Mucosa of descending colon (tissue), 3 donors: ENCODE measurements around the gene SLC25A4. TPM values are rescaled to one million over a fixed set of nuclear protein-coding genes. Genes with fewer than 3 reads are reported as not detected.

ENCODE experiments used
- ATAC-seq: fragments of 200-7000 bp; cut with Tn5 transposase; one replicate; pipeline ENCODE4 v1.9.1; 2020; ENCODE audit warnings: mild to moderate bottlenecking, moderate library complexity
- DNase-seq, 3 donors: peaks; one replicate each; pipeline ENCODE4 v3.0.0-alpha.2; 2020
- H3K36me3 ChIP-seq: fragments of 200-600 bp; one replicate; pipeline ENCODE4 v1.8.0; 2021; ENCODE audit warnings: low read depth, mild to moderate bottlenecking
- H3K4me1 ChIP-seq: fragments of 200-600 bp; one replicate; pipeline ENCODE4 v1.8.0; 2021; ENCODE audit warnings: low read depth, mild to moderate bottlenecking
- H3K4me3 ChIP-seq: fragments of 200-600 bp; one replicate; pipeline ENCODE4 v1.8.0; 2021; ENCODE audit warnings: mild to moderate bottlenecking
- H3K9me3 ChIP-seq: fragments of 200-600 bp; one replicate; pipeline ENCODE4 v1.8.0; 2021; ENCODE audit warnings: mild to moderate bottlenecking
- CTCF ChIP-seq: fragments of 200-600 bp; IDR thresholded peaks from one replicate; pipeline ENCODE4 v1.8.0; 2022; ENCODE audit warnings: antibody characterized with exemption, mild to moderate bottlenecking
- intact Hi-C, 2 donors: fragments of 100-400 bp; cut with DNase I in 1 of 2; cut with micrococcal nuclease in 1 of 2; formaldehyde crosslinking; loops; one replicate each; pipeline versions ENCODE4 v1.11.0 to v1.11.1; 2022; cut with DNase I, micrococcal nuclease
- total RNA-seq, 3 donors: library from RNA; stranded (reverse); fragmentation: NEBNext Ultra II Directional in 2 of 3; extraction: Animal tissue kit (Norgen Biotek cat#: 25700) in 2 of 3; gene quantifications; one replicate each; pipeline versions ENCODE4 v1.2.1 to v1.2.4, GENCODE V29; 2021 to 2023
- donor health status: DM: no; HTN: no; CAD: no; lungs with moderate emphysema.
- donor health status: DM: no; HTN: no; CAD: no.
- donor health status: DM: no; HTN: yes; CAD: no.

Gene SLC25A4
- total RNA-seq, 3 donors from 2014 or later: 30.6 to 115 (median 31.9) TPM

- H3K9me3 ChIP-seq: no peaks in the 10 kb centered on the region
- H3K4me3 ChIP-seq: no peak overlapping the region
- TF ChIP-seq CTCF: no peak
- no peaks in the 10 kb centered on the region for H3K4me1 ChIP-seq
- intact Hi-C loops: loop anchor here in 1 of 2 donors (10.0 kb wide), 1 partner anchor 93 kb away; no protein-coding TSS in a partner anchor
- DNase-seq (no peak), ATAC-seq (no peak)
- H3K36me3 ChIP-seq: no peaks in the 10 kb centered on the region
These were observed 5.7 kb upstream of the SLC25A4 start for GRCh38 chr4:185137233-185137925.

DNA sequence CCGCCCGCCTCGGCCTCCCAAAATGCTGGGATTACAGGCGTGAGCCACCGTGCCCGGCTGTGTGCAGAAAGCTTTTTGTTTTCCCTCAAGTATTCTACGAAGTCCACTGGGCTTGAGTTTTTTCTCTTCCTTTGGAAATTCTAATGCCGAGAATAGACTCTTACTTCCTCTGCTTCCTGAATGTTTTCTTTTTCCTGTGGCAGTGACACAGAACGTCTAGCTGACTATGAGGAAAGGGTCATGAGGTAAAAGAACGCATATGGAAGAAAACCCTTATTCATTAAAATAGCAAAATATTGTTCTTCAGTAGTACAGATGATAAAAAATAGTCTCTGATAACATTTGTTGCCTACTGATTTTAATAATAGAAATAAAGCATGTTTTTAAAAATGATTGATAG lies 4.9 kb upstream of the SLC25A4 start:
- no peak overlapping the region for H3K4me3 ChIP-seq
- H3K4me1 ChIP-seq: no peaks in the 10 kb centered on the region
- ATAC-seq (no peak), DNase-seq (no peak)
- no peaks in the 10 kb centered on the region for H3K9me3 ChIP-seq
- no peak for TF ChIP-seq CTCF
- intact Hi-C loops: loop anchor here in 1 of 2 donors (10.0 kb wide), 1 partner anchor 93 kb away; no protein-coding TSS in a partner anchor
- no peaks in the 10 kb centered on the region for H3K36me3 ChIP-seq

GRCh38 chr4:185139736-185140135 lies 3.3 kb upstream of the SLC25A4 start:
- no peak for TF ChIP-seq CTCF
- intact Hi-C loops: loop anchor here in 1 of 2 donors (10.0 kb wide), 1 partner anchor 95 kb away; no protein-coding TSS in a partner anchor
- no peaks in the 10 kb centered on the region for H3K36me3 ChIP-seq
- H3K4me3 ChIP-seq: no peak overlapping the region
- peaks cover 6% of the 10 kb centered on the region for H3K4me1 ChIP-seq
- H3K9me3 ChIP-seq: no peaks in the 10 kb centered on the region
- no peak for DNase-seq
- no peak for ATAC-seq

GRCh38 chr4:185141777-185142176 lies 1.3 kb upstream of the SLC25A4 start:
- no peaks in the 10 kb centered on the region for H3K9me3 ChIP-seq
- TF ChIP-seq CTCF: no peak
- no peak for ATAC-seq
- intact Hi-C loops: no loop called here
- H3K4me3 ChIP-seq: no peak overlapping the region
- DNase-seq: no peak
- no peaks in the 10 kb centered on the region for H3K36me3 ChIP-seq
- H3K4me1 ChIP-seq: peaks cover 6% of the 10 kb centered on the region

- Histone ChIP-seq H3K4me1 (peaks cover 6% of the 10 kb centered on the region), H3K4me3 (peak overlapping the region; percentile 39), H3K36me3 (no peaks in the 10 kb centered on the region), H3K9me3 (no peaks in the 10 kb centered on the region)
- TF ChIP-seq CTCF: no peak
- DNase-seq (no peak), ATAC-seq (peak; percentile 61)
- intact Hi-C loops: no loop called here
These were observed 528 bp upstream of the SLC25A4 start for GRCh38 chr4:185142564-185142911.
